Measurements from ENCODE around the gene HOXD10. TPM values are rescaled to one million over a fixed set of nuclear protein-coding genes. Genes with fewer than 3 reads are reported as not detected.

The HOXD10 gene
- total RNA-seq, 1 experiment from 2014 or later, result 88.6 TPM

- Histone ChIP-seq H3K27ac (ENCODE audit: low read depth, low read length, poor library complexity, severe bottlenecking) (peak overlapping the region; percentile 98), H3K4me1 (ENCODE audit: insufficient read depth, low read length, poor library complexity, severe bottlenecking) (peaks cover 65% of the 10 kb centered on the region), H3K9me3 (ENCODE audit: low read depth, low read length, poor library complexity, severe bottlenecking) (no peaks in the 10 kb centered on the region), H3K36me3 (ENCODE audit: insufficient read depth, low read length, poor library complexity, severe bottlenecking) (peaks cover 52% of the 10 kb centered on the region), H3K4me3 (ENCODE audit: low read depth, low read length, poor library complexity, severe bottlenecking) (peak overlapping the region; percentile 71), H3K27me3 (replicated peaks; ENCODE audit: insufficient read depth, low read depth, low read length, poor library complexity) (no peaks in the 10 kb centered on the region)
- intact Hi-C loops (cut with micrococcal nuclease; ENCODE audit: unreplicated experiment), result loop anchor here (10.0 kb wide), 1 partner anchor 1631 kb away; no protein-coding TSS in a partner anchor
- no TSS peak for BruUV-seq (replicated peaks)
- TF ChIP-seq CTCF (conservative IDR thresholded peaks at IDR 0.05; ENCODE audit: low read depth, low read length) (no peak), EZH2 (IDR thresholded peaks at IDR 0.05; ENCODE audit: borderline replicate concordance, low read depth, low read length, poor library complexity, severe bottlenecking) (no peak)
- peak; percentile 61 for DNase-seq (ENCODE audit: low spot score)
- POLR2A ChIA-PET (ENCODE audit: low non-redundant PET), result no interaction called here
- CTCF ChIA-PET, result no interaction called here
Measured at GRCh38 chr2:176123411-176124109, 7.0 kb downstream of the HOXD10 start.

- no peaks in the 10 kb centered on the region for H3K27me3 ChIP-seq (replicated peaks; ENCODE audit: insufficient read depth, low read depth, low read length, poor library complexity)
Measured at GRCh38 chr2:176124110-176124946, 7.8 kb downstream of the HOXD10 start.

More at GRCh38 chr2:176124110-176124946, 7.8 kb downstream of the HOXD10 start:
- intact Hi-C loops (cut with micrococcal nuclease; ENCODE audit: unreplicated experiment), result loop anchor here (10.0 kb wide), 1 partner anchor 1630 kb away; no protein-coding TSS in a partner anchor
- peak overlapping the region; percentile 71 for H3K4me3 ChIP-seq (ENCODE audit: low read depth, low read length, poor library complexity, severe bottlenecking)
- TF ChIP-seq CTCF (conservative IDR thresholded peaks at IDR 0.05; ENCODE audit: low read depth, low read length), result no peak
- no peak for TF ChIP-seq EZH2 (IDR thresholded peaks at IDR 0.05; ENCODE audit: borderline replicate concordance, low read depth, low read length, poor library complexity, severe bottlenecking)
- ChIA-PET POLR2A (ENCODE audit: low non-redundant PET) (no interaction called here), CTCF (no interaction called here)
- peaks cover 62% of the 10 kb centered on the region for H3K4me1 ChIP-seq (ENCODE audit: insufficient read depth, low read length, poor library complexity, severe bottlenecking)
- H3K9me3 ChIP-seq (ENCODE audit: low read depth, low read length, poor library complexity, severe bottlenecking), result no peaks in the 10 kb centered on the region
- peaks cover 45% of the 10 kb centered on the region for H3K36me3 ChIP-seq (ENCODE audit: insufficient read depth, low read length, poor library complexity, severe bottlenecking)
- H3K27ac ChIP-seq (ENCODE audit: low read depth, low read length, poor library complexity, severe bottlenecking), result peak overlapping the region; percentile 98
- DNase-seq (ENCODE audit: low spot score), result peak; percentile 41
- TSS peak; percentile 37 for BruUV-seq (replicated peaks)
